ENCODE results near the gene UBL7.

The UBL7 gene

GRCh38 chr15:74444106-74445062, 16.6 kb downstream of the UBL7 start:
- TF ChIP-seq EZH2phosphoT487 (IDR thresholded peaks at IDR 0.05; ENCODE audit: borderline replicate concordance, low read length), result no peak
- TF ChIP-seq CTCF (IDR thresholded peaks at IDR 0.05; ENCODE audit: low read depth, low read length, poor library complexity, severe bottlenecking), result no peak
- no peaks in the 10 kb centered on the region for H4K20me1 ChIP-seq (ENCODE audit: control insufficient read depth, insufficient read depth, low read depth, low read length)
- H3K27me3 ChIP-seq (ENCODE audit: control insufficient read depth, low read length), result peaks cover 32% of the 10 kb centered on the region
- H3K4me3 ChIP-seq (ENCODE audit: low read length), result no peak overlapping the region
- no peak overlapping the region for H3K4me2 ChIP-seq (ENCODE audit: low read length)
- no peaks in the 10 kb centered on the region for H3K9me2 ChIP-seq (replicated peaks; ENCODE audit: control insufficient read depth, low read length)
- H3K9me3 ChIP-seq (ENCODE audit: control insufficient read depth, insufficient read depth, low read length), result no peaks in the 10 kb centered on the region
- peaks cover 14% of the 10 kb centered on the region; the same call in 1 of the 2 replicates for H3K36me3 ChIP-seq (ENCODE audit: control insufficient read depth, low read length)
- H3K79me2 ChIP-seq (ENCODE audit: control insufficient read depth, low read length), result no peaks in the 10 kb centered on the region
- H3K27ac ChIP-seq (ENCODE audit: low read depth, low read length), result no peak overlapping the region
- H3F3A ChIP-seq (ENCODE audit: control insufficient read depth, insufficient read depth), result no peaks in the 10 kb centered on the region
- no peaks in the 10 kb centered on the region for H3K4me1 ChIP-seq (ENCODE audit: control insufficient read depth, low read length)

GRCh38 chr15:74443100-74443909, 17.7 kb downstream of the UBL7 start:
- no peaks in the 10 kb centered on the region for H3K9me3 ChIP-seq (ENCODE audit: control insufficient read depth, insufficient read depth, low read length)
- no peaks in the 10 kb centered on the region for H3K9me2 ChIP-seq (replicated peaks; ENCODE audit: control insufficient read depth, low read length)
- H3K4me2 ChIP-seq (ENCODE audit: low read length), result no peak overlapping the region

GRCh38 chr15:74442604-74443003, 18.4 kb downstream of the UBL7 start:
- no peak overlapping the region for H3K4me2 ChIP-seq (ENCODE audit: low read length)

More at GRCh38 chr15:74443100-74443909, 17.7 kb downstream of the UBL7 start:
- Histone ChIP-seq H3K4me1 (ENCODE audit: control insufficient read depth, low read length) (no peaks in the 10 kb centered on the region), H3K79me2 (ENCODE audit: control insufficient read depth, low read length) (no peaks in the 10 kb centered on the region), H3K27ac (ENCODE audit: low read depth, low read length) (no peak overlapping the region), H4K20me1 (ENCODE audit: control insufficient read depth, insufficient read depth, low read depth, low read length) (no peaks in the 10 kb centered on the region; the same call in 1 of the 2 replicates), H3K36me3 (ENCODE audit: control insufficient read depth, low read length) (peaks cover 7% of the 10 kb centered on the region; the same call in 1 of the 2 replicates), H3K27me3 (ENCODE audit: control insufficient read depth, low read length) (peaks cover 38% of the 10 kb centered on the region), H3K4me3 (ENCODE audit: low read length) (no peak overlapping the region), H3F3A (ENCODE audit: control insufficient read depth, insufficient read depth) (no peaks in the 10 kb centered on the region)
- no peak for TF ChIP-seq CTCF (IDR thresholded peaks at IDR 0.05; ENCODE audit: low read depth, low read length, poor library complexity, severe bottlenecking)
- TF ChIP-seq EZH2phosphoT487 (IDR thresholded peaks at IDR 0.05; ENCODE audit: borderline replicate concordance, low read length), result no peak

More at GRCh38 chr15:74442604-74443003, 18.4 kb downstream of the UBL7 start:
- peaks cover 41% of the 10 kb centered on the region for H3K27me3 ChIP-seq (ENCODE audit: control insufficient read depth, low read length)
- no peaks in the 10 kb centered on the region for H3K4me1 ChIP-seq (ENCODE audit: control insufficient read depth, low read length)
- H4K20me1 ChIP-seq (ENCODE audit: control insufficient read depth, insufficient read depth, low read depth, low read length), result no peaks in the 10 kb centered on the region; the same call in 1 of the 2 replicates
- no peak for TF ChIP-seq EZH2phosphoT487 (IDR thresholded peaks at IDR 0.05; ENCODE audit: borderline replicate concordance, low read length)
- no peak for TF ChIP-seq CTCF (IDR thresholded peaks at IDR 0.05; ENCODE audit: low read depth, low read length, poor library complexity, severe bottlenecking)
- no peaks in the 10 kb centered on the region for H3K9me2 ChIP-seq (replicated peaks; ENCODE audit: control insufficient read depth, low read length)
- H3F3A ChIP-seq (ENCODE audit: control insufficient read depth, insufficient read depth), result no peaks in the 10 kb centered on the region
- peaks cover 6% of the 10 kb centered on the region; the same call in 1 of the 2 replicates for H3K36me3 ChIP-seq (ENCODE audit: control insufficient read depth, low read length)
- no peaks in the 10 kb centered on the region for H3K79me2 ChIP-seq (ENCODE audit: control insufficient read depth, low read length)
- no peaks in the 10 kb centered on the region for H3K9me3 ChIP-seq (ENCODE audit: control insufficient read depth, insufficient read depth, low read length)
- no peak overlapping the region for H3K27ac ChIP-seq (ENCODE audit: low read depth, low read length)
- no peak overlapping the region for H3K4me3 ChIP-seq (ENCODE audit: low read length)
